M059J (cell line): ENCODE data around the gene CEACAM1. TPM values are rescaled to one million over a fixed set of nuclear protein-coding genes. Genes with fewer than 3 reads are reported as not detected.
"Not testable (repeated sequence)": the region's sequence is repeated elsewhere in the genome, so short reads cannot be mapped to it uniquely, and the experiment has no call there.

ENCODE experiments used
- DNase-seq: peaks from one replicate; pipeline ENCODE4 v3.0.0-alpha.2; 2012; ENCODE audit warnings: low read depth
- total RNA-seq: library from RNA; depleted of rRNA; stranded (reverse); fragments of >200 nt; shearing (Covaris generic); gene quantifications from 2 replicates; pipeline ENCODE4 v1.2.3, GENCODE V29; 2014

Gene CEACAM1
- total RNA-seq, 1 experiment from 2014 or later, result 0.62 TPM

GRCh38 chr19:42548552-42548951 lies 20.3 kb upstream of the CEACAM1 start:
- no peak for DNase-seq

GRCh38 chr19:42547929-42548328 lies 19.6 kb upstream of the CEACAM1 start:
- DNase-seq, result no peak

- DNase-seq, result no peak
These were observed 18.7 kb upstream of the CEACAM1 start for GRCh38 chr19:42546831-42547500.

- no peak for DNase-seq
These were observed 15.9 kb upstream of the CEACAM1 start for GRCh38 chr19:42544146-42544545.

GRCh38 chr19:42542791-42543190 lies 14.5 kb upstream of the CEACAM1 start:
- DNase-seq, result no peak

GRCh38 chr19:42540071-42540553 lies 11.8 kb upstream of the CEACAM1 start:
- DNase-seq, result peak; percentile 32

- no peak for DNase-seq
These were observed 10.8 kb upstream of the CEACAM1 start for GRCh38 chr19:42538841-42539709.

GRCh38 chr19:42535276-42535675 lies 7.0 kb upstream of the CEACAM1 start:
- DNase-seq, result not testable (repeated sequence)

GRCh38 chr19:42534391-42534790 lies 6.1 kb upstream of the CEACAM1 start:
- no peak for DNase-seq

GRCh38 chr19:42532891-42533290 lies 4.6 kb upstream of the CEACAM1 start:
- DNase-seq, result no peak

- DNase-seq, result no peak
These were observed 3.0 kb upstream of the CEACAM1 start for GRCh38 chr19:42531313-42531712.

GRCh38 chr19:42529248-42529764 lies 1.0 kb upstream of the CEACAM1 start:
- DNase-seq, result peak; percentile 60

GRCh38 chr19:42524943-42525342 lies 3.3 kb downstream of the CEACAM1 start:
- no peak for DNase-seq

- no peak for DNase-seq
These were observed 4.0 kb downstream of the CEACAM1 start for GRCh38 chr19:42524250-42524649.

GRCh38 chr19:42522262-42522661 lies 6.0 kb downstream of the CEACAM1 start:
- not testable (repeated sequence) for DNase-seq

GRCh38 chr19:42521346-42522030 lies 6.8 kb downstream of the CEACAM1 start:
- DNase-seq, result no peak

- no peak for DNase-seq
These were observed 9.2 kb downstream of the CEACAM1 start for GRCh38 chr19:42519108-42519507.

GRCh38 chr19:42516771-42517170 lies 11.5 kb downstream of the CEACAM1 start:
- DNase-seq, result no peak

- no peak for DNase-seq
These were observed 12.9 kb downstream of the CEACAM1 start for GRCh38 chr19:42515241-42515832.

GRCh38 chr19:42514449-42514848 lies 13.8 kb downstream of the CEACAM1 start:
- no peak for DNase-seq

- DNase-seq, result no peak
These were observed 15.5 kb downstream of the CEACAM1 start for GRCh38 chr19:42512743-42513304.
